ENCODE measurements around the gene RUBCNL.

DNA sequence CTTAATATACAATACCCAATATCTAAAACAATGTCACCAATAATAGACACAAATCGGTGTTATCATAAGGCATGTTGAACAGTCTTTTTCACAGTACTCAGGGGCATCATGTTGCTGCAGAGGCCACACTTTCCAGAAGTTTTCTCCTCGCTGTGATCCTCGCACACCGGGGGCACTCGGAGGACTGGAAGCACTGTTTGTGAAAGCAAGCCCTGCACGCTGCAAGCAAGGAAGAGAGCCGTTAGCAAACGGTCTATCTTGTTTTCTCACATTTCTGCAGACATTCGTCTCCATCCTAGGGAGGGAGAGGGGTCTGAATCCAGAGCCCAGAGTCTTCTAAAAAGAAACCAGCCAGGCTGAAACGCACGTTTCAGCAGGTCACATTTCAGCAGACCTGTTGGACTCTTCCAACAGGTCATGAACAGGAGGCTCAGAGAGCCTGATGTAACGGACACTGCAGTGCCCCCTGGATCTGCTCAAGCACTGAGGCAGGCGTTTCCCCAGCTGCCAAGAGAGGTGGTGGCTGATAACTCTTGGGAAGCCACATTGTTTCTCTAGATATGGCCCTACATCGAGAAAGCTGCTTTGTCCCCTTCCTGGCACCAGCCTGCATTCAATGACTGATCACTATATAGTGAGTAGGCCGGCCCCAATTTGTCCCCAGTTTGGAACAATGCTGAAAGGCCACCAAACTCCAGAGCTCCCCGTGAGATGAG is 43.6 kb downstream of the RUBCNL start:
- TF ChIP-seq POLR2A (IDR thresholded peaks at IDR 0.05) = no peak
- TF ChIP-seq, protein P1, sequence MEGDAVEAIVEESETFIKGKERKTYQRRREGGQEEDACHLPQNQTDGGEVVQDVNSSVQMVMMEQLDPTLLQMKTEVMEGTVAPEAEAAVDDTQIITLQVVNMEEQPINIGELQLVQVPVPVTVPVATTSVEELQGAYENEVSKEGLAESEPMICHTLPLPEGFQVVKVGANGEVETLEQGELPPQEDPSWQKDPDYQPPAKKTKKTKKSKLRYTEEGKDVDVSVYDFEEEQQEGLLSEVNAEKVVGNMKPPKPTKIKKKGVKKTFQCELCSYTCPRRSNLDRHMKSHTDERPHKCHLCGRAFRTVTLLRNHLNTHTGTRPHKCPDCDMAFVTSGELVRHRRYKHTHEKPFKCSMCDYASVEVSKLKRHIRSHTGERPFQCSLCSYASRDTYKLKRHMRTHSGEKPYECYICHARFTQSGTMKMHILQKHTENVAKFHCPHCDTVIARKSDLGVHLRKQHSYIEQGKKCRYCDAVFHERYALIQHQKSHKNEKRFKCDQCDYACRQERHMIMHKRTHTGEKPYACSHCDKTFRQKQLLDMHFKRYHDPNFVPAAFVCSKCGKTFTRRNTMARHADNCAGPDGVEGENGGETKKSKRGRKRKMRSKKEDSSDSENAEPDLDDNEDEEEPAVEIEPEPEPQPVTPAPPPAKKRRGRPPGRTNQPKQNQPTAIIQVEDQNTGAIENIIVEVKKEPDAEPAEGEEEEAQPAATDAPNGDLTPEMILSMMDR (IDR thresholded peaks at IDR 0.05) = no peak

All from lower leg skin (tissue), 3 donors.